Spinal cord (tissue), 10 donors: ENCODE data around the gene SLC26A6. TPM values are rescaled to one million over a fixed set of nuclear protein-coding genes. Genes with fewer than 3 reads are reported as not detected.

ENCODE experiments used
- DNase-seq, 6 donors: peaks; one replicate each; pipeline versions ENCODE4 v3.0.0 to v3.0.0-alpha.2; 2013 to 2015; ENCODE audit warnings: low spot score in 6 of 6, low read depth in 4 of 6
- H3K27ac ChIP-seq: one replicate; pipeline ENCODE4 v1.5.1; 2013; ENCODE audit warnings: low read depth, low read length, control low read depth
- H3K27me3 ChIP-seq: one replicate; pipeline ENCODE4 v1.6.1; 2013; ENCODE audit warnings: low read length; ENCODE audit not compliant: control insufficient read depth, insufficient read depth
- H3K36me3 ChIP-seq: one replicate; pipeline ENCODE4 v1.6.1; 2013; ENCODE audit warnings: low read length; ENCODE audit not compliant: control insufficient read depth, insufficient read depth
- H3K4me1 ChIP-seq: one replicate; pipeline ENCODE4 v1.6.1; 2013; ENCODE audit warnings: low read length; ENCODE audit not compliant: control insufficient read depth, insufficient read depth
- H3K4me3 ChIP-seq: one replicate; pipeline ENCODE4 v1.5.1; 2013; ENCODE audit warnings: low read depth, low read length, control low read depth
- H3K9me3 ChIP-seq: one replicate; pipeline ENCODE4 v1.6.1; 2013; ENCODE audit warnings: low read length; ENCODE audit not compliant: control insufficient read depth, insufficient read depth
- WGBS: methylation state at CpG from one replicate; pipeline ENCODE4 v1.1.5; 2013; ENCODE audit warnings: missing lambda C conversion rate; ENCODE audit not compliant: insufficient coverage; 5-methylcytosine and 5-hydroxymethylcytosine counted together
- polyA plus RNA-seq, 2 donors: library from polyadenylated mRNA; unstranded; fragments of 120-200 nt; gene quantifications; one replicate each; pipeline ENCODE4 v1.2.1, GENCODE V29; 2013; ENCODE audit not compliant: insufficient read length in 2 of 2
- total RNA-seq, 2 donors: library from RNA; depleted of rRNA in 1 of 2; stranded (reverse); fragments of 120-200 nt in 1 of 2; fragments of >200 nt in 1 of 2; gene quantifications; one replicate each; pipeline versions ENCODE4 v1.2.3 to v1.2.4, GENCODE V29; 2013 to 2014
- donor health status: healthy.

SLC26A6 gene
- total and polyA plus RNA-seq, 4 donors: 11.7 to 27.5 (median 21.7) TPM

DNA sequence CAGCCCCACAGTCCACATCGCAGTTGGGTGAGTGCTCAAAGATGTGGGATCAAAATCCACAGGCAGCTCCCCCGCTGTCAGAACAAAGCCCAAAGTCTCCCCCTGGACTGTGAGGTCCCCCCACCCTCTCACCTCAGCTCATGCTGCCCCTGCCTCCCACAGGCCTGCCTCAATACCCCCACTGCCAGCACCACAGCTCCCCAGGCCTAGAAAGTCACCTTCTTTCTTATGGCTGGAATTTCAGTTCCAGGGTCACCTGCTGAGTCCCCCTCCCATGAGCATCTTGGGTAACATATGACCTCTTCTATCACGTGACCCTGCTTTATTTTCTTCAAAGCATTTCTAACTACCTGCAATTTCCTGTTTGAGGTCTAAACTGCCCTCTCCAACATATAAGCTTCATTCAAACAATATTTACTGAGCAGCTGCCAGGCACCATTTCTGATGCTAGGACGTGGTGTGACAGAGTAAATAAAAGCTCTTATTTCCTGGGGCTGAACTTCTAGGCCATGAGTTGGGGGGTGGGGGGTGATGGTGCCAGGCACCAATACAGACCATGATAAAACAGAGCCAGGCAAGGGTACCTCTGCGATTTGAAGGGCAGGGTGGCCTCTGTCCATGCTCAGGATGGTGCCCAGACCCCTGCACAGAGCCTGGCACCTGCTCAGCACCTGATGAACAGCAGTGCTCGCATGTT lies 11.3 kb downstream of the SLC26A6 start:
- no peak overlapping the region for H3K4me3 ChIP-seq
- peaks cover 75% of the 10 kb centered on the region for H3K36me3 ChIP-seq
- 86% methylated on average over 5 of the region's 6 CpGs for WGBS
- no peak overlapping the region for H3K27ac ChIP-seq
- no peak for DNase-seq
- no peaks in the 10 kb centered on the region for H3K9me3 ChIP-seq
- no peaks in the 10 kb centered on the region for H3K4me1 ChIP-seq
- H3K27me3 ChIP-seq: no peaks in the 10 kb centered on the region

GRCh38 chr3:48621461-48621869 lies 13.8 kb downstream of the SLC26A6 start, which contains the start of gene TMEM89:
TMEM89 (minus strand) TSS chr3:48621769; CDS start chr3:48621756, 13 bp downstream.
- Histone ChIP-seq H3K4me1 (no peaks in the 10 kb centered on the region), H3K9me3 (peaks cover 2% of the 10 kb centered on the region), H3K27ac (no peak within 1 kb of the TSS), H3K27me3 (no peaks in the 10 kb centered on the region), H3K36me3 (peaks cover 50% of the 10 kb centered on the region), H3K4me3 (no peak within 1 kb of the TSS)
- WGBS: 94% methylated on average over 19 of the region's 19 CpGs
- no peak for DNase-seq

DNA sequence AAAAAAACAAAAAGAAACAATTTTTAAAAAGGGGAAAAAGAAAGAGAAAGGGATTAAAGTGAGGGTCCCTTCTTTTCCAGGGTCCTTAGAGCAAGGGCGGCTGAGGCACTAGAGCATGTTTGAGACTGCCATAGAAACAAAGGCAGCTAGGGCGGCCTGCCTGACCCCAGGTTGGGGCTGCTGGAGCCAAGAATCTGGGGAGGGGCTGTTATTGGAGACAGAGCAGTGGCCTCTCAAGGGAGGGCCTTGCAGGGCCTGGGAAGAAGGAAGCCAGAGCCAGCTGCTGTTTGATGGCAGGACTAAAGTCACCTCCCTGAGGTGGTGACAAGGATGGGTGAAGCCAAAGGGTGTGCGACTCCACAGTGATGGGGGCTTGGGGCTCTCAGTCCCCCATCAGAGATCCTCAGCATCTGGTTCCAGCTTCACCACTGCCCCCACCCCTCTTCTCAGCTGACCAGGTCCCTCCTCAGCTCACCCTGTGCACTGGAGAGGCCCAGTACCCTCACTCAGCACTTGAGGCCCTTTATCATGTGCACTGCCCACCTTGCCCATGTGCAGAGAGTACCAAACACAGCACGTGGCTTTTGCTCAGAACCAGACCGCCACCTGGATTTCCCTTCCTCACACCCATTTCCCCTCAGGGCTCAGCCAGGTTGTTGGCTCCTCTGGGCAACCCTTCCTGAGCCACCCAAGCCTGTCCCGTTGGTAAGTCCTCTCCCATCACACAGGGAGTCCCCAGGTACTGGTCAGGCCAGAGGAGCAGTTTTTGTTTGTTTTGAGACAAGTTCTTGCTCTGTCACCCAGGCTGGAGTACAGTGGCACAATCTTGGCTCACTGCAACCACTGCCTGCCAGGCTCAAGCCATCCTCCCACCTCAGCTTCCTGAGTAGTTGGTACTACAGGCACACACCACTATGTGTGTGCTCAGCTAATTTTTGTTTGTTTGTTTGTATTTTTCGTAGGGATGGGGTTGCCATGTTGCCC lies 15.4 kb downstream of the SLC26A6 start:
- peaks cover 36% of the 10 kb centered on the region for H3K36me3 ChIP-seq
- H3K9me3 ChIP-seq: peaks cover 2% of the 10 kb centered on the region
- H3K27ac ChIP-seq: no peak overlapping the region
- no peak overlapping the region for H3K4me3 ChIP-seq
- no peaks in the 10 kb centered on the region for H3K4me1 ChIP-seq
- no peaks in the 10 kb centered on the region for H3K27me3 ChIP-seq
- 88% methylated on average over 6 of the region's 7 CpGs for WGBS
- no peak for DNase-seq

DNA sequence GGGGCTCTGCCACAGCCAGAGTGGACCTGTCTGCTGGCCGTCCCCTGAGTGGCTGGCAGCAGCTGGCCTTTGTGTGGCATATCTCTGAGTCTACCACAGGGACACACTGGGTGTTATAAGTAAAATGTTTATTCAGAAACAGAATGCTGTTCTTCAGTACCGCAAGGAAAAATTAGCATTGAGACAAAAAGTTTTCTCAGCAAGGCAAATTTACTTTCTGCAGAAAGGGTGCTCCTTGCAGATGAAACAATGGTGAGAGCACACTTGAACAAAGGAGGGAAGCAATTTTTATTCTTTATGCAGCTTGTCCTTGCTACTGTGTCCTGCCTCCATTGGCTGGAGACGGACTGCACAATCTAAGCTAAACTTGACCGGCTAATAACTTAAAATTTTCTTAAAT lies 17.7 kb downstream of the SLC26A6 start:
- Histone ChIP-seq H3K9me3 (peaks cover 2% of the 10 kb centered on the region), H3K36me3 (peaks cover 24% of the 10 kb centered on the region), H3K4me1 (no peaks in the 10 kb centered on the region), H3K27ac (no peak overlapping the region), H3K27me3 (no peaks in the 10 kb centered on the region), H3K4me3 (no peak overlapping the region)
- no peak for DNase-seq
- 89% methylated on average over 2 of the region's 4 CpGs for WGBS

- DNase-seq: no peak
- H3K27me3 ChIP-seq: no peaks in the 10 kb centered on the region
- WGBS: no CpG with 5 or more reads among the region's 3 CpGs
- H3K36me3 ChIP-seq: no peaks in the 10 kb centered on the region
- H3K4me1 ChIP-seq: peaks cover 11% of the 10 kb centered on the region
- no peak overlapping the region for H3K27ac ChIP-seq
- peaks cover 2% of the 10 kb centered on the region for H3K9me3 ChIP-seq
- H3K4me3 ChIP-seq: no peak overlapping the region
These were observed 21.2 kb downstream of the SLC26A6 start for GRCh38 chr3:48614044-48614443.

GRCh38 chr3:48612309-48612708 lies 23.0 kb downstream of the SLC26A6 start:
- DNase-seq: no peak
- Histone ChIP-seq H3K36me3 (peaks cover 5% of the 10 kb centered on the region), H3K4me1 (peaks cover 13% of the 10 kb centered on the region), H3K27ac (no peak overlapping the region), H3K4me3 (no peak overlapping the region), H3K9me3 (peaks cover 2% of the 10 kb centered on the region), H3K27me3 (no peaks in the 10 kb centered on the region)
- WGBS: no CpG with 5 or more reads among the region's 1 CpG

DNA sequence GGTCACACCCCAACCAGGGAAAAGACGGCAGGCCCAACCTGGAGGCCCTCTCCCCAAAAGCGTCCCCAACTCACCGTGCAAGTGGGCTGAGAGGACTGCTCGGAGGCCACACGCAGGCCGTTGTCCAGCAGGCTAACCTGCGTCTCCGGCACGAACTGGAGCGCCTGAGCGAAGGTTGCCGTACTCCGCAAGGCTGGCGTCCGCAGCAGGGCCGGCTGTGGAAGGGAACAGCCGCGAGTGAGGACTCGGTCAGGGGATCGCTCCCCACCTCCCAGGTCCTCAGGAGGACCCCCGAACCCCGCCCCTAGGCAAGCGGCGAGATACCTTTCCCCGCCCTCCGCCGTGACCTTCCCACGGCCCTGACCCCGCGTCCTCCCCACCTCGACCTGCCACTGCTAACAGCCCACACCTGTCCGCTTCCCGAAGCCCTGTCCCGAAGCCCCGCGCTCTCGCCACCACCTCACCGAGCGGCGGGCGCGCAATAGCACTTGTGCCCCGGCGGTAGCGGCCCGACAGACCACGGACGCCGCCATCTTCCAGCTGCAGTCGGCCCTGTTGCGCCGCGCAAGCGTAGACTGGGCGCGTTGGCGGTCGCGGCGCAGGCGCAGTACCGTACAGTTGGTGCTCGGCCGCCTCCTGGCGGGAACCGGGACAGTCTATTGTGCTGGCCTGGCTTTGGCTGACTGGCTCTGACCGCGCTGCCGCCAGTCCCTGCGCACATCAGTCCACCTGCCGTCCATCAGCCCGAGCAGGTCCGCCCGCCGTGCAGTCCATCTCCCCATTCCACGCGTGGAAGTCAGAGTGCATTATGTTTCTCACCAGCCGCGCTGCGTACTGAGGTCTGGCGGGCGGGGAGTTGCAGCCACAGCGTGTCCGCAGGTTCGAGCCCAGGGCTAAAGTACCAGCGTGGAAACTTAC lies 25.9 kb downstream of the SLC26A6 start, which contains the start of gene UQCRC1:
Gene UQCRC1 (minus strand): TSS at position 559 of the 918 bp plus-strand sequence. CDS start 26 bp downstream, at position 533.
- Histone ChIP-seq H3K36me3 (peaks cover 29% of the 10 kb centered on the region), H3K27ac (peak within 1 kb of the TSS; percentile 79), H3K27me3 (no peaks in the 10 kb centered on the region), H3K4me1 (peaks cover 13% of the 10 kb centered on the region), H3K4me3 (peak within 1 kb of the TSS; percentile 99), H3K9me3 (no peaks in the 10 kb centered on the region)
- under 1% methylated on average over 85 of the region's 86 CpGs for WGBS
- DNase-seq: peak; percentile 83 to 98 (median 88)

GRCh38 chr3:48607519-48607918 lies 27.7 kb downstream of the SLC26A6 start:
- WGBS: 91% methylated on average over 2 of the region's 5 CpGs
- Histone ChIP-seq H3K9me3 (no peaks in the 10 kb centered on the region), H3K27ac (no peak overlapping the region), H3K27me3 (no peaks in the 10 kb centered on the region), H3K4me3 (no peak overlapping the region), H3K36me3 (peaks cover 47% of the 10 kb centered on the region), H3K4me1 (peaks cover 13% of the 10 kb centered on the region)
- DNase-seq: no peak

DNA sequence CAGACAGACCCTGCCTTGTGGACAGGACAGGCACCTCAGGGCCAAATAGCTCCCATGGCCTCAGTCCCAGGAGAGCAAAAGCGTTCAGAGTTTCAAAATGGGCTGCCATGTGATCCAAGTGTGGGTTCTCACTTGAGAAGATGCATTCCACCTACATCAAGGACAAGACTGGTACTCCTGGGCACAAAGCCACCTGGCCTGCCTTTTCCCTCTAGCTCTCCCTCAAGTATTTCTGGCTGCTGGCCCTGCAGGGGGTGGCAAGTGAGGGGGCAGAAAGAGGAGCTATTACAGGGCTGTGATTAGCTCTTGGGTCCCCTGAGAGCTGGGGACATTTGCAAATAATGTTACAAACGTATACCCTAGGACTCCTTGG lies 33.7 kb downstream of the SLC26A6 start:
- DNase-seq: no peak
- Histone ChIP-seq H3K36me3 (peaks cover 97% of the 10 kb centered on the region), H3K27me3 (no peaks in the 10 kb centered on the region), H3K9me3 (no peaks in the 10 kb centered on the region), H3K27ac (no peak overlapping the region), H3K4me1 (peaks cover 13% of the 10 kb centered on the region), H3K4me3 (no peak overlapping the region)
- WGBS: 58% methylated on average over 2 of the region's 2 CpGs
